ENCODE measurements around the gene PLXND1. TPM values are rescaled to one million over a fixed set of nuclear protein-coding genes. Genes with fewer than 3 reads are reported as not detected.

The PLXND1 gene
- total and polyA plus RNA-seq, 5 experiments from 2014 or later = 0.25 to 11.3 (median 1.2) TPM

GRCh38 chr3:129560911-129561594, 45.4 kb downstream of the PLXND1 start:
- DNase-seq (no peak), ATAC-seq (no peak)
- peaks cover 0 to 5% (median 0%) of the 10 kb centered on the region in 5 donors for H3K27me3 Mint-ChIP-seq
- H3K4me3 Mint-ChIP-seq = no peak overlapping the region
- peak overlapping the region in 3 of 10 donors; percentile 11 to 63 (median 56) for H3K27ac Mint-ChIP-seq
- no peaks in the 10 kb centered on the region for H3K36me3 Mint-ChIP-seq
- H3K9me3 Mint-ChIP-seq = no peaks in the 10 kb centered on the region
- POLR2A ChIA-PET = interaction anchor here (1.4 kb wide), 1 partner anchor 16 kb away, joined by 5 read pairs; no protein-coding TSS in a partner anchor
- H3K4me1 Mint-ChIP-seq = peaks cover 0 to 13% (median 1%) of the 10 kb centered on the region in 4 donors

DNA sequence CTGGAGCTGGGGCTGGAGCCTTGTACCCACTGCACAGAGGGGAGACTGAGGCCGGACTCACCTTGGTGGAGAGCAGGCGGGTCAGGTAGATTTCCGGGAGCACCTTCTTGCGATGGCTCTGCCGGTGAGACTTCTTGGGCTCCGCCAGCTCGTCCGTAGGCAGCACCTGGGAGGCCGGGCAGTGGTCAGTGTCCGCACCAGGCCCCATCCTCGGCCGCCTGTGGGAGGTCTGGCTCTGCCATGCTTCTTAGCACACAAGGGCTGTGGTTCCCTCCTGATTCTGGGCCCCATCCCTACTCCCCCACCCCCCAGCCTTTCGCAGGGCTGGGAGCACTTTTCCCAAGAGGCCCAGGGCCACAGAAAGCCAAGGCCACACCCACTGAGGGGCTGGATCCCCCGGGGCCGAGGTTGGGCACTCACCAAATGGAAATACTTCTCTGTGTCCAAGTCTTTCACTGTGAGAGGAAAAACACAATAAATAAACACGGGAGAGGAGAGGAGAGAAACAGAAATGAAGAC, 46.1 kb downstream of the PLXND1 start:
- peaks cover 0 to 5% (median 0%) of the 10 kb centered on the region in 5 donors for H3K27me3 Mint-ChIP-seq
- no peaks in the 10 kb centered on the region for H3K36me3 Mint-ChIP-seq
- no peak for DNase-seq

GRCh38 chr3:129559565-129560079, 46.9 kb downstream of the PLXND1 start:
- ATAC-seq (no peak), DNase-seq (no peak)
- H3K36me3 Mint-ChIP-seq = no peaks in the 10 kb centered on the region
- peaks cover 0 to 5% (median 0%) of the 10 kb centered on the region in 5 donors for H3K27me3 Mint-ChIP-seq
- H3K4me1 Mint-ChIP-seq = peaks cover 3 to 17% (median 4%) of the 10 kb centered on the region in 4 donors
- POLR2A ChIA-PET = no interaction called here
- no peaks in the 10 kb centered on the region for H3K9me3 Mint-ChIP-seq
- H3K27ac Mint-ChIP-seq = no peak overlapping the region
- H3K4me3 Mint-ChIP-seq = no peak overlapping the region

More for the DNA sequence above, 46.1 kb downstream of the PLXND1 start:
- Mint-ChIP-seq H3K9me3 (no peaks in the 10 kb centered on the region), H3K4me1 (peaks cover 0 to 13% (median 1%) of the 10 kb centered on the region in 4 donors), H3K27ac (peak overlapping the region in 4 of 10 donors; percentile 11 to 67 (median 60)), H3K4me3 (no peak overlapping the region)
- POLR2A ChIA-PET = no interaction called here
- no peak for ATAC-seq

DNA sequence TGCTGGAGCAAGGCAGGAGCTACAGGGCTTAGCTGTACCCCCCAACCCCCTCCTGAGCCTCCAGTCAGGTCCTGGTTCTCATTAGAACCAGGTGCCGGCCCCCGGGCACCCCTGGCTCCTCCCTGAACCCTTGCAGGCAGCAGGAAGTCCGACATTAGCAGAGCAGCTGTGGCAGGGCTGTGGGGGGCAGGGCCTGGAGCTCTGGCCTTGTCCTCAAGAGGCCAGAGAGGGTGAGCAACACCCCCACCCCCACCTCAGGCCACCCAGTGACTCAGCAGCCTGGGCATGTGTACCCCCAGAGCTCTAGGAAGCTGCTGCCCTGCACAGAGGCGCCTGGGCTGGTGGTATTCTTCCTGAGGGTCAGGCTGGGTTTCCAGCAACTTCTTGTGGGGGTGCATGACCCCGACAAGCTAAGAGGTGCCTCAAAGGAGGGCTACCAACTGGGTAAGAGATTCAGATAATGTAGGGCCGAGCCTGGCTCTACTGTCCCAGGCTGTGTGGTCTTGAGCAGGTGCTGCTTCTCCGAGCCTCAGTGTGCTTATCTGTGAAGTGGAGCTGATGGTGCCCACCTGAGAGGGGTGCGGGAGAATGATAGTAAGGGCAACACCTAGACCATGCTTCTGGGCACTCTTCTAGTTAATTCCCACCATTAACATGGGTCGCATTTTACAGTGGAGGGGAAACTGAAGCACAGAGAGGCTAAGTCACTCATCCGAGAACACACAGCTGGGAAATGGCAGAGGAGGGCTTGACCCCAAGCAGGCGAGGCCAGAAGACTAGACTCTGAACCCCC, 47.5 kb downstream of the PLXND1 start:
- DNase-seq (no peak), ATAC-seq (no peak)
- POLR2A ChIA-PET = no interaction called here
- Mint-ChIP-seq H3K27ac (peak overlapping the region in 2 of 10 donors; percentile 49 to 90), H3K36me3 (no peaks in the 10 kb centered on the region), H3K4me1 (peaks cover 5 to 23% (median 9%) of the 10 kb centered on the region in 4 donors), H3K4me3 (no peak overlapping the region), H3K27me3 (peaks cover 0 to 6% (median 2%) of the 10 kb centered on the region in 5 donors), H3K9me3 (no peaks in the 10 kb centered on the region)

GRCh38 chr3:129558081-129558771, 48.2 kb downstream of the PLXND1 start:
- POLR2A ChIA-PET = no interaction called here
- Mint-ChIP-seq H3K9me3 (no peaks in the 10 kb centered on the region), H3K4me1 (peaks cover 5 to 27% (median 15%) of the 10 kb centered on the region in 4 donors), H3K27ac (peak overlapping the region in 5 of 10 donors; percentile 42 to 90 (median 53)), H3K27me3 (peaks cover 0 to 6% (median 2%) of the 10 kb centered on the region in 5 donors), H3K36me3 (no peaks in the 10 kb centered on the region), H3K4me3 (peak overlapping the region in 1 of 10 donors; percentile 35)
- ATAC-seq = no peak
- peak in 1 of 10 donors; percentile 26 for DNase-seq

GRCh38 chr3:129557548-129557894, 49.0 kb downstream of the PLXND1 start:
- Mint-ChIP-seq H3K36me3 (no peaks in the 10 kb centered on the region), H3K4me3 (no peak overlapping the region), H3K9me3 (no peaks in the 10 kb centered on the region), H3K27me3 (peaks cover 0 to 12% (median 2%) of the 10 kb centered on the region in 5 donors), H3K4me1 (peaks cover 5 to 28% (median 15%) of the 10 kb centered on the region in 4 donors), H3K27ac (peak overlapping the region in 2 of 10 donors; percentile 37 to 90)
- POLR2A ChIA-PET = no interaction called here
- DNase-seq = no peak
- ATAC-seq = no peak

GRCh38 chr3:129556890-129557547, 49.5 kb downstream of the PLXND1 start:
- ATAC-seq (no peak), DNase-seq (no peak)
- Mint-ChIP-seq H3K4me3 (peak overlapping the region in 1 of 10 donors; percentile 25), H3K4me1 (peaks cover 5 to 28% (median 15%) of the 10 kb centered on the region in 4 donors), H3K27ac (peak overlapping the region in 1 of 10 donors; percentile 15), H3K36me3 (no peaks in the 10 kb centered on the region), H3K9me3 (no peaks in the 10 kb centered on the region), H3K27me3 (peaks cover 0 to 12% (median 2%) of the 10 kb centered on the region in 5 donors)
- POLR2A ChIA-PET = no interaction called here

DNA sequence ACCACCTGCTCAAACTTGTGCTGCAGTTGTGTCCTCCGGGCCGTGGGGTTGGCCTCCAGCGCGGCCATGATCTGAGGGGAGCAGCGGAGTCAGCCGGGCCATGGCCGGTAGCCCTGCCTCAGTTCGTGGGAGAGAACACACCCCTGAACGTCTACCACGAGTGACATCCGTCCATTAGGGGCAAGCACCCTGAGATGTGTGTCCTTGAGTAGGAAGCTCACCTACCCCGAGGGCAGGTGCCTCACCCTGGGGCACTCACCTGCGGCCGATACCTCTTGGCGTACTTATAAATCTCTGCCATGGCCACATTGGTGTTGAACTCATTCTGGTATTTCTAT, 50.1 kb downstream of the PLXND1 start:
- ATAC-seq (no peak), DNase-seq (no peak)
- Mint-ChIP-seq H3K27me3 (peaks cover 0 to 12% (median 2%) of the 10 kb centered on the region in 5 donors), H3K4me1 (peaks cover 5 to 28% (median 15%) of the 10 kb centered on the region in 4 donors), H3K9me3 (no peaks in the 10 kb centered on the region), H3K27ac (peak overlapping the region in 1 of 10 donors; percentile 59), H3K36me3 (no peaks in the 10 kb centered on the region), H3K4me3 (no peak overlapping the region)
- POLR2A ChIA-PET = no interaction called here

GRCh38 chr3:129555616-129556357, 50.7 kb downstream of the PLXND1 start:
- Mint-ChIP-seq H3K4me1 (peaks cover 5 to 27% (median 15%) of the 10 kb centered on the region in 4 donors), H3K4me3 (no peak overlapping the region), H3K9me3 (no peaks in the 10 kb centered on the region), H3K27me3 (peaks cover 0 to 12% (median 2%) of the 10 kb centered on the region in 5 donors), H3K27ac (peak overlapping the region in 1 of 10 donors; percentile 20), H3K36me3 (no peaks in the 10 kb centered on the region)
- POLR2A ChIA-PET = interaction anchor here (1.2 kb wide), 1 partner anchor 50 kb away, joined by 4 read pairs; no protein-coding TSS in a partner anchor
- ATAC-seq (no peak), DNase-seq (no peak)

GRCh38 chr3:129555153-129555550, 51.3 kb downstream of the PLXND1 start:
- POLR2A ChIA-PET = interaction anchor here (1.2 kb wide), 1 partner anchor 50 kb away, joined by 4 read pairs; no protein-coding TSS in a partner anchor
- H3K4me1 Mint-ChIP-seq = peaks cover 3 to 25% (median 15%) of the 10 kb centered on the region in 4 donors
- peak overlapping the region in 1 of 10 donors; percentile 27 for H3K27ac Mint-ChIP-seq

More at GRCh38 chr3:129555153-129555550, 51.3 kb downstream of the PLXND1 start:
- no peak for DNase-seq
- no peaks in the 10 kb centered on the region for H3K36me3 Mint-ChIP-seq
- ATAC-seq = no peak
- no peak overlapping the region for H3K4me3 Mint-ChIP-seq
- H3K9me3 Mint-ChIP-seq = no peaks in the 10 kb centered on the region
- H3K27me3 Mint-ChIP-seq = peaks cover 0 to 12% (median 2%) of the 10 kb centered on the region in 5 donors
